ENCODE results near the gene DNAJC27.

The DNAJC27 gene

GRCh38 chr2:24908461-24908901 is 63.3 kb downstream of the DNAJC27 start:
- no peak overlapping the region for H3K4me3 ChIP-seq (ENCODE audit: low read depth, low read length)
- no peak for DNase-seq (ENCODE audit: low read depth, low spot score)
- in situ Hi-C loops (cut with HindIII; ENCODE audit: low sequenced_read_pairs) = no loop called here
- no peak for TF ChIP-seq CTCF (IDR thresholded peaks at IDR 0.05; ENCODE audit: low read depth, low read length)

GRCh38 chr2:24907116-24907515 is 64.6 kb downstream of the DNAJC27 start:
- no peak overlapping the region for H3K4me3 ChIP-seq (ENCODE audit: low read depth, low read length)
- in situ Hi-C loops (cut with HindIII; ENCODE audit: low sequenced_read_pairs) = no loop called here
- no peak for DNase-seq (ENCODE audit: low read depth, low spot score)
- TF ChIP-seq CTCF (IDR thresholded peaks at IDR 0.05; ENCODE audit: low read depth, low read length) = no peak

GRCh38 chr2:24906466-24906865 is 65.3 kb downstream of the DNAJC27 start:
- DNase-seq (ENCODE audit: low read depth, low spot score) = no peak
- no peak for TF ChIP-seq CTCF (IDR thresholded peaks at IDR 0.05; ENCODE audit: low read depth, low read length)
- in situ Hi-C loops (cut with HindIII; ENCODE audit: low sequenced_read_pairs) = no loop called here
- H3K4me3 ChIP-seq (ENCODE audit: low read depth, low read length) = no peak overlapping the region

GRCh38 chr2:24903161-24904103 is 68.3 kb downstream of the DNAJC27 start:
- H3K4me3 ChIP-seq (ENCODE audit: low read depth, low read length) = no peak overlapping the region
- in situ Hi-C loops (cut with HindIII; ENCODE audit: low sequenced_read_pairs) = no loop called here
- DNase-seq (ENCODE audit: low read depth, low spot score) = no peak
- no peak for TF ChIP-seq CTCF (IDR thresholded peaks at IDR 0.05; ENCODE audit: low read depth, low read length)

GRCh38 chr2:24899361-24899910 is 72.3 kb downstream of the DNAJC27 start:
- no peak overlapping the region for H3K4me3 ChIP-seq (ENCODE audit: low read depth, low read length)
- no peak for TF ChIP-seq CTCF (IDR thresholded peaks at IDR 0.05; ENCODE audit: low read depth, low read length)
- DNase-seq (ENCODE audit: low read depth, low spot score) = no peak
- in situ Hi-C loops (cut with HindIII; ENCODE audit: low sequenced_read_pairs) = no loop called here

- TF ChIP-seq CTCF (IDR thresholded peaks at IDR 0.05; ENCODE audit: low read depth, low read length) = no peak
- H3K4me3 ChIP-seq (ENCODE audit: low read depth, low read length) = no peak overlapping the region
- DNase-seq (ENCODE audit: low read depth, low spot score) = no peak
- in situ Hi-C loops (cut with HindIII; ENCODE audit: low sequenced_read_pairs) = no loop called here
Observed at GRCh38 chr2:24898122-24899109, 73.3 kb downstream of the DNAJC27 start.

Measured in astrocyte of the spinal cord (primary cell).